ENCODE measurements around the gene NUMB. TPM values are rescaled to one million over a fixed set of nuclear protein-coding genes. Genes with fewer than 3 reads are reported as not detected.
A peak's percentile ranks its signal among the peaks of the same experiment; 100 is the strongest.

NUMB gene
- total and polyA plus RNA-seq, 2 experiments from 2014 or later: 64.8 to 142 TPM

GRCh38 chr14:73463411-73463810 is 5.1 kb upstream of the NUMB start:
- peak overlapping the region; percentile 90 for H3K9ac ChIP-seq
- in situ Hi-C loops (cut with MboI): no loop called here
- DNase-seq: peak; percentile 99

GRCh38 chr14:73462815-73463214 is 4.5 kb upstream of the NUMB start:
- Histone ChIP-seq H3K4me3 (peak overlapping the region; percentile 59), H3K4me1 (ENCODE audit: insufficient read depth) (peaks cover 88% of the 10 kb centered on the region), H3K27ac (peak overlapping the region; percentile 99)

More at GRCh38 chr14:73463411-73463810, 5.1 kb upstream of the NUMB start:
- H3K36me3 ChIP-seq (ENCODE audit: low read depth): no peaks in the 10 kb centered on the region
- peaks cover 32% of the 10 kb centered on the region for H3K79me2 ChIP-seq (ENCODE audit: insufficient read depth)
- 0 to 2% methylated on average over 5 of the region's 5 CpGs for WGBS, 2 experiments (ENCODE audit: low coverage in 1 of 2, low lambda C conversion rate in 2 of 2, missing lambda C conversion rate in 2 of 2)
- H2AFZ ChIP-seq: peak overlapping the region; percentile 16
- H3K9me2 ChIP-seq (ENCODE audit: insufficient read depth): no peaks in the 10 kb centered on the region
- H3F3A ChIP-seq (ENCODE audit: insufficient read depth): peaks cover 87% of the 10 kb centered on the region
- no peaks in the 10 kb centered on the region for H3K27me3 ChIP-seq (replicated peaks; ENCODE audit: insufficient read depth)
- peak overlapping the region; percentile 81 for H3K4me2 ChIP-seq (ENCODE audit: unreplicated experiment)
- TF ChIP-seq EZH2phosphoT487 (IDR thresholded peaks at IDR 0.05; ENCODE audit: insufficient read depth, low read depth): no peak
- TF ChIP-seq EZH2 (IDR thresholded peaks at IDR 0.05; ENCODE audit: insufficient read depth, poor library complexity, severe bottlenecking): no peak
- H3K9me3 ChIP-seq (ENCODE audit: low read depth): no peaks in the 10 kb centered on the region
- H3K27ac ChIP-seq: peak overlapping the region; percentile 99
- no peaks in the 10 kb centered on the region for H4K20me1 ChIP-seq (ENCODE audit: insufficient read depth)
- H3K4me3 ChIP-seq: peak overlapping the region; percentile 59
- H3K4me1 ChIP-seq (ENCODE audit: insufficient read depth): peaks cover 94% of the 10 kb centered on the region

GRCh38 chr14:73462048-73462715 is 3.8 kb upstream of the NUMB start:
- no peaks in the 10 kb centered on the region for H3K9me2 ChIP-seq (ENCODE audit: insufficient read depth)
- peak overlapping the region; percentile 90 for H3K9ac ChIP-seq
- peak overlapping the region; percentile 81 for H3K4me2 ChIP-seq (ENCODE audit: unreplicated experiment)
- 77% methylated on average over 6 of the region's 6 CpGs for WGBS, 2 experiments (ENCODE audit: low coverage in 1 of 2, low lambda C conversion rate in 2 of 2, missing lambda C conversion rate in 2 of 2)
- peak; percentile 64 for DNase-seq
- peaks cover 44% of the 10 kb centered on the region for H3K79me2 ChIP-seq (ENCODE audit: insufficient read depth)
- no peak for TF ChIP-seq EZH2 (IDR thresholded peaks at IDR 0.05; ENCODE audit: insufficient read depth, poor library complexity, severe bottlenecking)
- peak overlapping the region; percentile 59 for H3K4me3 ChIP-seq
- no peaks in the 10 kb centered on the region for H3K9me3 ChIP-seq (ENCODE audit: low read depth)
- H3K27me3 ChIP-seq (replicated peaks; ENCODE audit: insufficient read depth): no peaks in the 10 kb centered on the region
- in situ Hi-C loops (cut with MboI): no loop called here
- peaks cover 82% of the 10 kb centered on the region for H3F3A ChIP-seq (ENCODE audit: insufficient read depth)
- H4K20me1 ChIP-seq (ENCODE audit: insufficient read depth): no peaks in the 10 kb centered on the region
- H3K27ac ChIP-seq: peak overlapping the region; percentile 99
- H2AFZ ChIP-seq: no peak overlapping the region
- peaks cover 82% of the 10 kb centered on the region for H3K4me1 ChIP-seq (ENCODE audit: insufficient read depth)
- no peaks in the 10 kb centered on the region for H3K36me3 ChIP-seq (ENCODE audit: low read depth)

More at GRCh38 chr14:73462815-73463214, 4.5 kb upstream of the NUMB start:
- TF ChIP-seq EZH2 (IDR thresholded peaks at IDR 0.05; ENCODE audit: insufficient read depth, poor library complexity, severe bottlenecking) (no peak), EZH2phosphoT487 (IDR thresholded peaks at IDR 0.05; ENCODE audit: insufficient read depth, low read depth) (no peak)
- WGBS, 2 experiments (ENCODE audit: low coverage in 1 of 2, low lambda C conversion rate in 2 of 2, missing lambda C conversion rate in 2 of 2): 23 to 28% methylated on average over 4 of the region's 4 CpGs
- in situ Hi-C loops (cut with MboI): no loop called here
- H3K27me3 ChIP-seq (replicated peaks; ENCODE audit: insufficient read depth): no peaks in the 10 kb centered on the region
- peak; percentile 75 for DNase-seq
- peak overlapping the region; percentile 16; the same call in 1 of the 2 replicates for H2AFZ ChIP-seq
- no peaks in the 10 kb centered on the region for H3K36me3 ChIP-seq (ENCODE audit: low read depth)
- peak overlapping the region; percentile 90 for H3K9ac ChIP-seq
- peaks cover 82% of the 10 kb centered on the region for H3F3A ChIP-seq (ENCODE audit: insufficient read depth)
- no peaks in the 10 kb centered on the region for H4K20me1 ChIP-seq (ENCODE audit: insufficient read depth)
- H3K79me2 ChIP-seq (ENCODE audit: insufficient read depth): peaks cover 38% of the 10 kb centered on the region
- H3K9me2 ChIP-seq (ENCODE audit: insufficient read depth): no peaks in the 10 kb centered on the region
- peak overlapping the region; percentile 81 for H3K4me2 ChIP-seq (ENCODE audit: unreplicated experiment)
- no peaks in the 10 kb centered on the region for H3K9me3 ChIP-seq (ENCODE audit: low read depth)

GRCh38 chr14:73461478-73462047 is 3.2 kb upstream of the NUMB start:
- H4K20me1 ChIP-seq (ENCODE audit: insufficient read depth): 0 out of 2 replicates have a peak, but pooled peaks cover 2% of the 10 kb centered on the region
- no peak for DNase-seq
- H3K9me3 ChIP-seq (ENCODE audit: low read depth): no peaks in the 10 kb centered on the region
- 67% methylated on average over 6 of the region's 6 CpGs for WGBS, 2 experiments (ENCODE audit: low coverage in 1 of 2, low lambda C conversion rate in 2 of 2, missing lambda C conversion rate in 2 of 2)
- H3K36me3 ChIP-seq (ENCODE audit: low read depth): no peaks in the 10 kb centered on the region
- peak overlapping the region; percentile 99 for H3K27ac ChIP-seq
- peaks cover 51% of the 10 kb centered on the region for H3K79me2 ChIP-seq (ENCODE audit: insufficient read depth)
- peak overlapping the region; percentile 59 for H3K4me3 ChIP-seq
- TF ChIP-seq EZH2 (IDR thresholded peaks at IDR 0.05; ENCODE audit: insufficient read depth, poor library complexity, severe bottlenecking) (no peak), EZH2phosphoT487 (IDR thresholded peaks at IDR 0.05; ENCODE audit: insufficient read depth, low read depth) (no peak)
- H3K27me3 ChIP-seq (replicated peaks; ENCODE audit: insufficient read depth): no peaks in the 10 kb centered on the region
- H3K9me2 ChIP-seq (ENCODE audit: insufficient read depth): no peaks in the 10 kb centered on the region
- in situ Hi-C loops (cut with MboI): no loop called here
- H3K4me1 ChIP-seq (ENCODE audit: insufficient read depth): peaks cover 77% of the 10 kb centered on the region
- H3F3A ChIP-seq (ENCODE audit: insufficient read depth): peaks cover 82% of the 10 kb centered on the region
- H3K4me2 ChIP-seq (ENCODE audit: unreplicated experiment): peak overlapping the region; percentile 81
- H2AFZ ChIP-seq: no peak overlapping the region
- H3K9ac ChIP-seq: peak overlapping the region; percentile 90

Measured in GM23248 (cell line).